ENCODE data around the gene CPNE9. TPM values are rescaled to one million over a fixed set of nuclear protein-coding genes. Genes with fewer than 3 reads are reported as not detected.
A peak's percentile ranks its signal among the peaks of the same experiment; 100 is the strongest.

Gene CPNE9
- total and polyA plus RNA-seq, 2 of the 8 experiments (the other 6 are each of a cell fraction or from before 2014, with no cell fraction given): 4.8 to 6.0 TPM

- peak overlapping the region; percentile 43 to 92 (median 88) for H3K4me3 ChIP-seq (ENCODE audit: extremely low read depth in 1 of 4, insufficient read depth in 2 of 4, low read depth in 3 of 4, low read length in 4 of 4)
- no peak overlapping the region for H4K91ac ChIP-seq (replicated peaks; ENCODE audit: insufficient read length, low read length)
- H4K5ac ChIP-seq (ENCODE audit: insufficient read length, low read depth, low read length): peak overlapping the region; percentile 32
- no peak overlapping the region for H2BK12ac ChIP-seq (ENCODE audit: low read depth, low read length)
- no peak overlapping the region for H2AFZ ChIP-seq (ENCODE audit: low read length)
- no peak overlapping the region for H2BK20ac ChIP-seq (ENCODE audit: low read length)
- peak overlapping the region; percentile 9; the same call in 1 of the 2 replicates for H2BK5ac ChIP-seq (ENCODE audit: low read depth, low read length)
- peak overlapping the region; percentile 76; the same call in 1 of the 2 replicates for H3K18ac ChIP-seq (ENCODE audit: extremely low read depth, low read length)
- H3K4me1 ChIP-seq (replicated peaks in 1 of 4; ENCODE audit: control insufficient read depth in 3 of 4, insufficient read depth in 4 of 4, low read length in 3 of 4): peaks cover 0 to 9% (median 6%) of the 10 kb centered on the region in 4 experiments; a peak in 4 of 7 replicates
- H3K79me1 ChIP-seq (ENCODE audit: low read depth, low read length): peaks cover 7% of the 10 kb centered on the region
- peak overlapping the region; percentile 91 for H3K56ac ChIP-seq (replicated peaks; ENCODE audit: insufficient read length, low read depth, low read length)
- peak overlapping the region; percentile 71 to 93 for H3K4me2 ChIP-seq (ENCODE audit: insufficient read depth in 1 of 2, low read depth in 2 of 2, low read length in 2 of 2)
- peaks cover 0 to 2% of the 10 kb centered on the region in 2 experiments for H4K20me1 ChIP-seq (replicated peaks in 1 of 2; ENCODE audit: control insufficient read depth in 1 of 2, insufficient read depth in 2 of 2, low read length in 2 of 2)
- H2BK120ac ChIP-seq (replicated peaks; ENCODE audit: low read depth, low read length): no peak overlapping the region
- POLR2A ChIA-PET (ENCODE audit: partially characterized antibody): interaction anchor here (0.5 to 6.8 kb wide), 15 partner anchors 9 to 242 kb away, joined by 3 to 60 read pairs (median 11); partner anchors contain the start of genes ARPC4, BRPF1, CAMK1 and TADA3
- H3K4ac ChIP-seq (replicated peaks; ENCODE audit: insufficient read length, low read depth, low read length): peak overlapping the region; percentile 73
- H3K79me2 ChIP-seq (ENCODE audit: control insufficient read depth in 1 of 2, insufficient read depth in 2 of 2, low read length in 2 of 2): peaks cover 0 to 11% of the 10 kb centered on the region in 2 experiments; a peak in 2 of 4 replicates
- 19% methylated on average over 19 of the region's 19 CpGs; no CpG with 5 or more reads in 1 of the 2 experiments for WGBS, 2 experiments (ENCODE audit: extremely low coverage in 1 of 2, insufficient coverage in 1 of 2, insufficient read length in 1 of 2, insufficient replicate concordance in 2 of 2, low coverage in 1 of 2, low lambda C conversion rate in 2 of 2, missing lambda C conversion rate in 1 of 2)
- CTCF ChIA-PET (ENCODE audit: partially characterized antibody): interaction anchor here (0.8 to 1.5 kb wide), 8 partner anchors 10 to 246 kb away, joined by 3 to 6 read pairs (median 3); partner anchors contain the start of genes ARPC4 and TADA3
- no peak overlapping the region for H2AK5ac ChIP-seq (ENCODE audit: low read depth, low read length)
- DNase-seq (ENCODE audit: low read depth in 1 of 2, low spot score in 2 of 2) (no peak), FAIRE-seq (no peak)
- peak overlapping the region; percentile 56 for H3K27ac ChIP-seq (ENCODE audit: low read depth, low read length)
- H3K9ac ChIP-seq (replicated peaks in 1 of 4; ENCODE audit: extremely low read depth in 1 of 4, low read depth in 3 of 4, low read length in 3 of 4): peak overlapping the region in 3 of 4 experiments; percentile 26 to 77 (median 72); a peak in 6 of 7 replicates
- H3K23me2 ChIP-seq (ENCODE audit: low read depth, low read length): peaks cover 6% of the 10 kb centered on the region
- no peaks in the 10 kb centered on the region for H3K27me3 ChIP-seq (replicated peaks in 1 of 4; ENCODE audit: control insufficient read depth in 3 of 4, extremely low read depth in 1 of 4, insufficient read depth in 3 of 4, low read length in 3 of 4)
- TF ChIP-seq POU5F1 (IDR thresholded peaks at IDR 0.05; ENCODE audit: low read depth, low read length) (no peak), RFX5 (IDR thresholded peaks at IDR 0.05; ENCODE audit: borderline replicate concordance, low read depth, low read length) (no peak), CBX5 (IDR thresholded peaks at IDR 0.05; ENCODE audit: low read depth, low read length) (no peak), EZH2 (IDR thresholded peaks at IDR 0.05; ENCODE audit: low read depth, low read length, severe bottlenecking) (no peak), SRF (IDR thresholded peaks at IDR 0.05; ENCODE audit: low read depth, low read length) (no peak), ATF3 (IDR thresholded peaks at IDR 0.05; ENCODE audit: insufficient read depth, low read depth, low read length) (no peak), TBP (IDR thresholded peaks at IDR 0.05; ENCODE audit: low read depth, low read length) (no peak), FOSL1 (IDR thresholded peaks at IDR 0.05; ENCODE audit: insufficient read depth, low read depth, low read length) (no peak), ASH2L (IDR thresholded peaks at IDR 0.05; ENCODE audit: low read length) (no peak)
- no peak overlapping the region; the same call in 1 of the 2 replicates for H4K8ac ChIP-seq (ENCODE audit: extremely low read depth, insufficient read depth, low read length)
- H3K23ac ChIP-seq (ENCODE audit: insufficient read length): no peak overlapping the region
- H3K36me3 ChIP-seq (ENCODE audit: control insufficient read depth in 2 of 4, insufficient read depth in 4 of 4, low read length in 3 of 4): peaks cover 20 to 66% (median 52%) of the 10 kb centered on the region in 4 experiments; a peak in 7 of 8 replicates
- no peak overlapping the region for H3K14ac ChIP-seq (ENCODE audit: insufficient read length)
- H2BK15ac ChIP-seq (ENCODE audit: low read length): no peak overlapping the region
- no peaks in the 10 kb centered on the region for H3K9me3 ChIP-seq (ENCODE audit: insufficient read depth in 2 of 2, low read depth in 1 of 2, low read length in 1 of 2)
Measured at GRCh38 chr3:9749296-9749644, 45.6 kb downstream of the CPNE9 start.
